Measurements from ENCODE around the gene CHST6. TPM values are rescaled to one million over a fixed set of nuclear protein-coding genes. Genes with fewer than 3 reads are reported as not detected.

CHST6 gene
- total and polyA plus RNA-seq, 2 donors (not counting 1 experiment from before 2014, with no cell fraction given) = 0.17 TPM; not detected in 1

DNA sequence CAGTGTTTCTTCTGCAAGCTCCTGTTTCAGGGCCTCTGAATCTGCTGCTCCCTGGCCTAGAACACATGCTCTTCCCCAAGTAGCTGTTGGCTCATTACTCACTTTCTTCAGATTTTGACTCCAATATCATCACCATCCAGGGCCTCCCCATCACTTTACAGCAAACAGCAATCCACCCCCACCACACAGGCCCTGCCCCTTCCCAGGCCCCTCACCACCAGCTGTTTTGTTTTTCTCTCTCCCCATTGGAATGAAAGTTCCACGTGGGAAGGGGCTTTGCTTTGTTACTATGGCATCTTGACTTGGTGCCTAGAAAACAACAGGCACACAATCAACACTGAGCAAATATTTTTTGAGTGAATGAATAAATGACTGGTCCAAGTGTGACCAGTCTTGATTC is 34.8 kb downstream of the CHST6 start:
- Histone ChIP-seq H3K36me3 (replicated peaks in 1 of 2; ENCODE audit: control extremely low read depth in 1 of 2, control insufficient read depth in 1 of 2, extremely low read depth in 1 of 2, insufficient read depth in 2 of 2, low read length in 1 of 2) (peaks cover 0 to 3% of the 10 kb centered on the region in 2 experiments), H3K79me2 (ENCODE audit: control insufficient read depth, insufficient read depth, low read length) (peaks cover 90% of the 10 kb centered on the region), H3K4me1 (ENCODE audit: control insufficient read depth in 2 of 2, insufficient read depth in 2 of 2, low read length in 2 of 2) (peaks cover 15 to 18% of the 10 kb centered on the region in 2 donors), H4K20me1 (ENCODE audit: control insufficient read depth, insufficient read depth, low read length, poor library complexity, severe bottlenecking) (peaks cover 69% of the 10 kb centered on the region), H3K27me3 (replicated peaks in 1 of 4; ENCODE audit: control extremely low read depth in 1 of 4, control insufficient read depth in 3 of 4, insufficient read depth in 4 of 4, low read length in 3 of 4) (no peaks in the 10 kb centered on the region), H3K9me3 (ENCODE audit: control extremely low read depth in 1 of 3, control insufficient read depth in 2 of 3, insufficient read depth in 1 of 3, low read length in 2 of 3) (peaks cover 0 to 3% (median 0%) of the 10 kb centered on the region in 3 donors), H3K27ac (ENCODE audit: low read length in 2 of 2) (no peak overlapping the region), H3K9ac (ENCODE audit: low read length) (no peak overlapping the region), H2AFZ (ENCODE audit: insufficient read depth, low read depth, low read length, poor library complexity, severe bottlenecking) (no peak overlapping the region), H3K4me2 (replicated peaks; ENCODE audit: low read depth, low read length, poor library complexity, severe bottlenecking) (no peak overlapping the region), H3K4me3 (ENCODE audit: control extremely low read depth in 1 of 5, extremely low read depth in 1 of 5, insufficient read depth in 1 of 5, low read depth in 2 of 5, low read length in 4 of 5) (no peak overlapping the region)
- ChIA-PET POLR2A (no interaction called here), CTCF (no interaction called here)
- ATAC-seq (ENCODE audit: low read depth) (no peak), DNase-seq (no peak)
- Mint-ChIP-seq H3K4me3 (no peak overlapping the region), H3K27me3 (no peaks in the 10 kb centered on the region), H3K9me3 (ENCODE audit: insufficient read depth) (no peaks in the 10 kb centered on the region), H3K4me1 (peaks cover 56% of the 10 kb centered on the region), H3K27ac (no peak overlapping the region)
- WGBS (ENCODE audit: insufficient coverage) = no CpG with 5 or more reads among the region's 1 CpG
- TF ChIP-seq, protein P1, sequence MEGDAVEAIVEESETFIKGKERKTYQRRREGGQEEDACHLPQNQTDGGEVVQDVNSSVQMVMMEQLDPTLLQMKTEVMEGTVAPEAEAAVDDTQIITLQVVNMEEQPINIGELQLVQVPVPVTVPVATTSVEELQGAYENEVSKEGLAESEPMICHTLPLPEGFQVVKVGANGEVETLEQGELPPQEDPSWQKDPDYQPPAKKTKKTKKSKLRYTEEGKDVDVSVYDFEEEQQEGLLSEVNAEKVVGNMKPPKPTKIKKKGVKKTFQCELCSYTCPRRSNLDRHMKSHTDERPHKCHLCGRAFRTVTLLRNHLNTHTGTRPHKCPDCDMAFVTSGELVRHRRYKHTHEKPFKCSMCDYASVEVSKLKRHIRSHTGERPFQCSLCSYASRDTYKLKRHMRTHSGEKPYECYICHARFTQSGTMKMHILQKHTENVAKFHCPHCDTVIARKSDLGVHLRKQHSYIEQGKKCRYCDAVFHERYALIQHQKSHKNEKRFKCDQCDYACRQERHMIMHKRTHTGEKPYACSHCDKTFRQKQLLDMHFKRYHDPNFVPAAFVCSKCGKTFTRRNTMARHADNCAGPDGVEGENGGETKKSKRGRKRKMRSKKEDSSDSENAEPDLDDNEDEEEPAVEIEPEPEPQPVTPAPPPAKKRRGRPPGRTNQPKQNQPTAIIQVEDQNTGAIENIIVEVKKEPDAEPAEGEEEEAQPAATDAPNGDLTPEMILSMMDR (IDR thresholded peaks at IDR 0.05) = no peak
- intact Hi-C loops (cut with micrococcal nuclease) = no loop called here

DNA sequence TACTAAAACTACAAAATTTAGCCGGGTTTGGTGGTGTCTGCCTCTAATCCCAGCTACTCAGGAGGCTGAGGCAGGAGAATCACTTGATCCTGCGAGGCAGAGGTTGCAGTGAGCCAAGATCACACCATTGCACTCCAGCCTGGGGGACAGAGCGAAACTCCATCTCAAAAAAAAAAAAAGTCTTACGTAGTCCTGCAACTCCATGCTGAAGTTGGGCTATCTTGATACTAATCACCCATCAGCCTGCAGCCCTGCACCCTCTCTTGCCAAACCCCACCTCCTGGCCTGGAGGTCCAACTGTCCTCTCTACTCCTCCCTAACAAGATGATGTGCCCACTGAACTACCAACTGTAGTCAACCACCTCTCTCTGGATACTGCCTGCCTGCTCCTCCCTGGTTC is 35.5 kb downstream of the CHST6 start:
- no peak overlapping the region for H3K4me3 ChIP-seq (ENCODE audit: control extremely low read depth in 1 of 5, extremely low read depth in 1 of 5, insufficient read depth in 1 of 5, low read depth in 2 of 5, low read length in 4 of 5)
- no peaks in the 10 kb centered on the region for H3K27me3 Mint-ChIP-seq
- no peaks in the 10 kb centered on the region for H3K27me3 ChIP-seq (replicated peaks in 1 of 4; ENCODE audit: control extremely low read depth in 1 of 4, control insufficient read depth in 3 of 4, insufficient read depth in 4 of 4, low read length in 3 of 4)
- 92% methylated on average over 4 of the region's 4 CpGs for WGBS (ENCODE audit: insufficient coverage)
- ATAC-seq (ENCODE audit: low read depth) = no peak
- CTCF ChIA-PET = no interaction called here
- H3K36me3 ChIP-seq (replicated peaks in 1 of 2; ENCODE audit: control extremely low read depth in 1 of 2, control insufficient read depth in 1 of 2, extremely low read depth in 1 of 2, insufficient read depth in 2 of 2, low read length in 1 of 2) = peaks cover 0 to 3% of the 10 kb centered on the region in 2 experiments
- DNase-seq = no peak
- H3K9me3 Mint-ChIP-seq (ENCODE audit: insufficient read depth) = no peaks in the 10 kb centered on the region
- H3K4me1 Mint-ChIP-seq = peaks cover 55% of the 10 kb centered on the region
- H3K4me2 ChIP-seq (replicated peaks; ENCODE audit: low read depth, low read length, poor library complexity, severe bottlenecking) = no peak overlapping the region
- peaks cover 14 to 15% of the 10 kb centered on the region in 2 donors for H3K4me1 ChIP-seq (ENCODE audit: control insufficient read depth in 2 of 2, insufficient read depth in 2 of 2, low read length in 2 of 2)
- POLR2A ChIA-PET = no interaction called here
- H3K27ac Mint-ChIP-seq = no peak overlapping the region
- no peak overlapping the region for H3K27ac ChIP-seq (ENCODE audit: low read length in 2 of 2)
- no peak overlapping the region for H3K4me3 Mint-ChIP-seq
- no peak overlapping the region for H2AFZ ChIP-seq (ENCODE audit: insufficient read depth, low read depth, low read length, poor library complexity, severe bottlenecking)
- TF ChIP-seq EZH2 (IDR thresholded peaks at IDR 0.05; ENCODE audit: borderline replicate concordance, insufficient read depth, low read depth, low read length, poor library complexity, severe bottlenecking) = no peak
- TF ChIP-seq, protein P1 (IDR thresholded peaks at IDR 0.05) = no peak
- H3K9ac ChIP-seq (ENCODE audit: low read length) = no peak overlapping the region
- H3K9me3 ChIP-seq (ENCODE audit: control extremely low read depth in 1 of 3, control insufficient read depth in 2 of 3, insufficient read depth in 1 of 3, low read length in 2 of 3) = no peaks in the 10 kb centered on the region
- intact Hi-C loops (cut with micrococcal nuclease) = no loop called here
- H4K20me1 ChIP-seq (ENCODE audit: control insufficient read depth, insufficient read depth, low read length, poor library complexity, severe bottlenecking) = peaks cover 75% of the 10 kb centered on the region
- H3K79me2 ChIP-seq (ENCODE audit: control insufficient read depth, insufficient read depth, low read length) = peaks cover 94% of the 10 kb centered on the region

All from B cell (primary cell).